ENCODE data around the gene TTC9B. TPM values are rescaled to one million over a fixed set of nuclear protein-coding genes. Genes with fewer than 3 reads are reported as not detected.

The TTC9B gene
- not detected in 2 replicates for total RNA-seq

GRCh38 chr19:40217934-40218890 lies at the start of gene TTC9B:
TTC9B (minus strand) TSS chr19:40218384; CDS start chr19:40218381, 3 bp downstream.
- Mint-ChIP-seq H3K4me1 (ENCODE audit: low read depth) (peaks cover 10% of the 10 kb centered on the region), H3K27ac (no peak within 1 kb of the TSS), H3K4me3 (ENCODE audit: low read depth) (no peak within 1 kb of the TSS), H3K27me3 (ENCODE audit: low read depth) (peaks cover 33% of the 10 kb centered on the region), H3K9me3 (peaks cover 5% of the 10 kb centered on the region), H3K36me3 (ENCODE audit: low read depth) (no peaks in the 10 kb centered on the region)
- DNase-seq (ENCODE audit: low spot score), result peak; percentile 51
- intact Hi-C loops (cut with micrococcal nuclease), result no loop called here

- peaks cover 13% of the 10 kb centered on the region for H3K4me1 Mint-ChIP-seq (ENCODE audit: low read depth)
These were observed 49.4 kb upstream of the TTC9B start for GRCh38 chr19:40267601-40267997.

GRCh38 chr19:40266912-40267600 lies 48.9 kb upstream of the TTC9B start:
- intact Hi-C loops (cut with micrococcal nuclease), result no loop called here
- Mint-ChIP-seq H3K36me3 (ENCODE audit: low read depth) (peaks cover 36% of the 10 kb centered on the region), H3K4me1 (ENCODE audit: low read depth) (peaks cover 11% of the 10 kb centered on the region), H3K4me3 (ENCODE audit: low read depth) (no peak overlapping the region), H3K9me3 (no peaks in the 10 kb centered on the region), H3K27ac (no peak overlapping the region), H3K27me3 (ENCODE audit: low read depth) (no peaks in the 10 kb centered on the region)
- no peak for DNase-seq (ENCODE audit: low spot score)

More at GRCh38 chr19:40267601-40267997, 49.4 kb upstream of the TTC9B start:
- peaks cover 30% of the 10 kb centered on the region for H3K36me3 Mint-ChIP-seq (ENCODE audit: low read depth)
- no peaks in the 10 kb centered on the region for H3K9me3 Mint-ChIP-seq
- H3K4me3 Mint-ChIP-seq (ENCODE audit: low read depth), result no peak overlapping the region
- no peaks in the 10 kb centered on the region for H3K27me3 Mint-ChIP-seq (ENCODE audit: low read depth)
- no peak for DNase-seq (ENCODE audit: low spot score)
- H3K27ac Mint-ChIP-seq, result no peak overlapping the region
- intact Hi-C loops (cut with micrococcal nuclease), result no loop called here

- Mint-ChIP-seq H3K27ac (no peak overlapping the region), H3K4me3 (ENCODE audit: low read depth) (no peak overlapping the region), H3K27me3 (ENCODE audit: low read depth) (no peaks in the 10 kb centered on the region), H3K9me3 (no peaks in the 10 kb centered on the region), H3K36me3 (ENCODE audit: low read depth) (peaks cover 42% of the 10 kb centered on the region), H3K4me1 (ENCODE audit: low read depth) (peaks cover 10% of the 10 kb centered on the region)
- DNase-seq (ENCODE audit: low spot score), result no peak
- intact Hi-C loops (cut with micrococcal nuclease), result no loop called here
These were observed 47.9 kb upstream of the TTC9B start for GRCh38 chr19:40266119-40266518.

GRCh38 chr19:40265763-40266099 lies 47.5 kb upstream of the TTC9B start:
- Mint-ChIP-seq H3K4me3 (ENCODE audit: low read depth) (no peak overlapping the region), H3K4me1 (ENCODE audit: low read depth) (peaks cover 10% of the 10 kb centered on the region), H3K27me3 (ENCODE audit: low read depth) (no peaks in the 10 kb centered on the region), H3K36me3 (ENCODE audit: low read depth) (peaks cover 44% of the 10 kb centered on the region), H3K9me3 (no peaks in the 10 kb centered on the region), H3K27ac (no peak overlapping the region)
- intact Hi-C loops (cut with micrococcal nuclease), result no loop called here
- no peak for DNase-seq (ENCODE audit: low spot score)

GRCh38 chr19:40265055-40265762 lies 47.0 kb upstream of the TTC9B start:
- Mint-ChIP-seq H3K4me3 (ENCODE audit: low read depth) (no peak overlapping the region), H3K4me1 (ENCODE audit: low read depth) (peaks cover 10% of the 10 kb centered on the region), H3K36me3 (ENCODE audit: low read depth) (peaks cover 45% of the 10 kb centered on the region), H3K27ac (no peak overlapping the region), H3K9me3 (no peaks in the 10 kb centered on the region), H3K27me3 (ENCODE audit: low read depth) (no peaks in the 10 kb centered on the region)
- no peak for DNase-seq (ENCODE audit: low spot score)
- intact Hi-C loops (cut with micrococcal nuclease), result no loop called here

- intact Hi-C loops (cut with micrococcal nuclease), result no loop called here
- Mint-ChIP-seq H3K36me3 (ENCODE audit: low read depth) (peaks cover 40% of the 10 kb centered on the region), H3K9me3 (no peaks in the 10 kb centered on the region), H3K27me3 (ENCODE audit: low read depth) (no peaks in the 10 kb centered on the region), H3K4me1 (ENCODE audit: low read depth) (peaks cover 8% of the 10 kb centered on the region), H3K27ac (no peak overlapping the region), H3K4me3 (ENCODE audit: low read depth) (no peak overlapping the region)
- no peak for DNase-seq (ENCODE audit: low spot score)
These were observed 46.3 kb upstream of the TTC9B start for GRCh38 chr19:40264314-40265054.

GRCh38 chr19:40263440-40264313 lies 45.5 kb upstream of the TTC9B start:
- H3K36me3 Mint-ChIP-seq (ENCODE audit: low read depth), result peaks cover 40% of the 10 kb centered on the region
- H3K27me3 Mint-ChIP-seq (ENCODE audit: low read depth), result no peaks in the 10 kb centered on the region
- no peaks in the 10 kb centered on the region for H3K9me3 Mint-ChIP-seq
- H3K4me3 Mint-ChIP-seq (ENCODE audit: low read depth), result no peak overlapping the region
- peaks cover 9% of the 10 kb centered on the region for H3K4me1 Mint-ChIP-seq (ENCODE audit: low read depth)
- DNase-seq (ENCODE audit: low spot score), result no peak
- no peak overlapping the region for H3K27ac Mint-ChIP-seq
- intact Hi-C loops (cut with micrococcal nuclease), result no loop called here

- intact Hi-C loops (cut with micrococcal nuclease), result no loop called here
- no peak overlapping the region for H3K27ac Mint-ChIP-seq
- H3K9me3 Mint-ChIP-seq, result no peaks in the 10 kb centered on the region
- no peak overlapping the region for H3K4me3 Mint-ChIP-seq (ENCODE audit: low read depth)
- H3K36me3 Mint-ChIP-seq (ENCODE audit: low read depth), result peaks cover 43% of the 10 kb centered on the region
- H3K27me3 Mint-ChIP-seq (ENCODE audit: low read depth), result no peaks in the 10 kb centered on the region
- no peak for DNase-seq (ENCODE audit: low spot score)
- H3K4me1 Mint-ChIP-seq (ENCODE audit: low read depth), result peaks cover 6% of the 10 kb centered on the region
These were observed 44.2 kb upstream of the TTC9B start for GRCh38 chr19:40262422-40262821.

- no peaks in the 10 kb centered on the region for H3K9me3 Mint-ChIP-seq
- H3K27me3 Mint-ChIP-seq (ENCODE audit: low read depth), result no peaks in the 10 kb centered on the region
- no peak for DNase-seq (ENCODE audit: low spot score)
- no peak overlapping the region for H3K4me3 Mint-ChIP-seq (ENCODE audit: low read depth)
- H3K36me3 Mint-ChIP-seq (ENCODE audit: low read depth), result peaks cover 44% of the 10 kb centered on the region
- H3K27ac Mint-ChIP-seq, result no peak overlapping the region
- peaks cover 4% of the 10 kb centered on the region for H3K4me1 Mint-ChIP-seq (ENCODE audit: low read depth)
- intact Hi-C loops (cut with micrococcal nuclease), result no loop called here
These were observed 43.4 kb upstream of the TTC9B start for GRCh38 chr19:40261631-40262030.

- intact Hi-C loops (cut with micrococcal nuclease), result no loop called here
- Mint-ChIP-seq H3K9me3 (no peaks in the 10 kb centered on the region), H3K27me3 (ENCODE audit: low read depth) (no peaks in the 10 kb centered on the region), H3K36me3 (ENCODE audit: low read depth) (peaks cover 39% of the 10 kb centered on the region), H3K4me1 (ENCODE audit: low read depth) (peaks cover 8% of the 10 kb centered on the region), H3K4me3 (ENCODE audit: low read depth) (no peak overlapping the region), H3K27ac (no peak overlapping the region)
- no peak for DNase-seq (ENCODE audit: low spot score)
These were observed 38.9 kb upstream of the TTC9B start for GRCh38 chr19:40257096-40257517.
